HL-60/S4 (cell line): ENCODE measurements around the gene SLC7A14.
"Not testable (repeated sequence)": the region's sequence is repeated elsewhere in the genome, so short reads cannot be mapped to it uniquely, and the experiment has no call there.

Experiments used
- in situ Hi-C: fragments of 300-500 bp; cut with MboI; formaldehyde crosslinking; loops from 2 replicates; pipeline ENCODE4 v1.14.3; 2022; ENCODE audit warnings: low sequenced_read_pairs

Gene SLC7A14

GRCh38 chr3:170594528-170594927 is 8.7 kb upstream of the SLC7A14 start:
- in situ Hi-C loops = no loop called here

GRCh38 chr3:170593634-170594033 is 7.8 kb upstream of the SLC7A14 start:
- in situ Hi-C loops = no loop called here

GRCh38 chr3:170589113-170589512 is 3.2 kb upstream of the SLC7A14 start:
- in situ Hi-C loops = no loop called here

- in situ Hi-C loops = no loop called here
These were observed 603 bp downstream of the SLC7A14 start for GRCh38 chr3:170585008-170585936.

GRCh38 chr3:170584585-170585007 is 1.3 kb downstream of the SLC7A14 start:
- in situ Hi-C loops = no loop called here

GRCh38 chr3:170579646-170580045 is 6.2 kb downstream of the SLC7A14 start:
- in situ Hi-C loops = no loop called here

GRCh38 chr3:170572665-170573253 is 13.1 kb downstream of the SLC7A14 start:
- in situ Hi-C loops = no loop called here

GRCh38 chr3:170567598-170567997 is 18.3 kb downstream of the SLC7A14 start:
- in situ Hi-C loops = not testable (repeated sequence)

- in situ Hi-C loops = no loop called here
These were observed 19.5 kb downstream of the SLC7A14 start for GRCh38 chr3:170566413-170566812.

- in situ Hi-C loops = no loop called here
These were observed 20.4 kb downstream of the SLC7A14 start for GRCh38 chr3:170565495-170565894.

GRCh38 chr3:170564664-170565063 is 21.2 kb downstream of the SLC7A14 start:
- in situ Hi-C loops = no loop called here

GRCh38 chr3:170563712-170564423 is 22.0 kb downstream of the SLC7A14 start:
- in situ Hi-C loops = no loop called here

- in situ Hi-C loops = no loop called here
These were observed 23.8 kb downstream of the SLC7A14 start for GRCh38 chr3:170562080-170562479.

GRCh38 chr3:170560717-170561382 is 25.0 kb downstream of the SLC7A14 start:
- in situ Hi-C loops = no loop called here

- in situ Hi-C loops = no loop called here
These were observed 25.6 kb downstream of the SLC7A14 start for GRCh38 chr3:170560296-170560695.

- in situ Hi-C loops = no loop called here
These were observed 27.4 kb downstream of the SLC7A14 start for GRCh38 chr3:170558427-170558826.

GRCh38 chr3:170555329-170555728 is 30.5 kb downstream of the SLC7A14 start:
- in situ Hi-C loops = no loop called here

- in situ Hi-C loops = no loop called here
These were observed 31.8 kb downstream of the SLC7A14 start for GRCh38 chr3:170553788-170554757.

GRCh38 chr3:170551252-170551651 is 34.6 kb downstream of the SLC7A14 start:
- in situ Hi-C loops = no loop called here

- in situ Hi-C loops = no loop called here
These were observed 43.2 kb downstream of the SLC7A14 start for GRCh38 chr3:170542704-170543103.
